Mesodermal cell (in vitro differentiated cells): ENCODE data around the gene EFNA5.

Source experiments
- H3K27ac ChIP-seq: 2 replicates; pipeline ENCODE4 v1.7.0; 2013; ENCODE audit warnings: mild to moderate bottlenecking, low read depth, low read length, moderate library complexity; ENCODE audit not compliant: severe bottlenecking
- H3K36me3 ChIP-seq: 2 replicates; pipeline ENCODE4 v1.7.1; 2013; ENCODE audit warnings: mild to moderate bottlenecking, low read length, moderate library complexity; ENCODE audit not compliant: control insufficient read depth, insufficient read depth
- H3K4me1 ChIP-seq: one replicate; pipeline ENCODE4 v1.7.1; 2013; ENCODE audit warnings: mild to moderate bottlenecking, low read length; ENCODE audit not compliant: insufficient read depth, control insufficient read depth, poor library complexity, severe bottlenecking
- H3K4me3 ChIP-seq: 2 replicates; pipeline ENCODE4 v1.7.0; 2013; ENCODE audit warnings: low read length, control low read depth, mild to moderate bottlenecking; ENCODE audit not compliant: insufficient read depth, poor library complexity, severe bottlenecking; ENCODE audit errors: extremely low read depth
- H3K9me3 ChIP-seq: 2 replicates; pipeline ENCODE4 v1.7.1; 2013; ENCODE audit warnings: mild to moderate bottlenecking, low read length, moderate library complexity; ENCODE audit not compliant: control insufficient read depth
- WGBS, 2 experiments: methylation state at CpG; one replicate each; pipeline ENCODE4 v1.1.5; 2013; ENCODE audit warnings: missing lambda C conversion rate in 2 of 2; ENCODE audit not compliant: insufficient coverage in 2 of 2; 5-methylcytosine and 5-hydroxymethylcytosine counted together

The EFNA5 gene

GRCh38 chr5:107384256-107384655 lies 286.5 kb downstream of the EFNA5 start:
- H3K36me3 ChIP-seq = no peaks in the 10 kb centered on the region
- no peak overlapping the region for H3K27ac ChIP-seq
- H3K4me3 ChIP-seq = no peak overlapping the region
- peaks cover 20% of the 10 kb centered on the region for H3K4me1 ChIP-seq
- WGBS, 2 experiments = 89 to 98% methylated on average over 2 to 4 of the region's 4 CpGs
- H3K9me3 ChIP-seq = no peaks in the 10 kb centered on the region

DNA sequence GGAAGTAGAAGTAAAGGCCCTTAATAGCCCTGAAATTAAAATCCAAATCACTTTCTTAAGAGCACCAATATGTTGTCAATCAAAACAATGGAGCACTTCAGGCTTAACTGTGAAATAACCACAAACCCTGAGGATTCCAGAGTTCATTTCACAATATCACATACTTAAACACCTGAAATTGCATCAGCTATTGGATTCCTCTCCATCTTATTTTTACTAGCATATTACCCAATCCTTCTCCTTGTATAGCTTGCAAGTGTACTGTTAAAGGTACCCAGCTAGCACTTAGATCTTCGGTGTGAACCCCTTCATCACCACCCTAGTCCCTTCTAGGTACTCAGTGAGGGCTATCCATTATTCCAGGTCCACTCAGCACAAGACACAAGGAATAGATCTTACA lies 287.3 kb downstream of the EFNA5 start:
- 100% methylated on average over 1 of the region's 1 CpG; no CpG with 5 or more reads in 1 of the 2 experiments for WGBS, 2 experiments
- Histone ChIP-seq H3K4me1 (peaks cover 12% of the 10 kb centered on the region), H3K36me3 (no peaks in the 10 kb centered on the region), H3K9me3 (no peaks in the 10 kb centered on the region), H3K27ac (no peak overlapping the region), H3K4me3 (no peak overlapping the region)

DNA sequence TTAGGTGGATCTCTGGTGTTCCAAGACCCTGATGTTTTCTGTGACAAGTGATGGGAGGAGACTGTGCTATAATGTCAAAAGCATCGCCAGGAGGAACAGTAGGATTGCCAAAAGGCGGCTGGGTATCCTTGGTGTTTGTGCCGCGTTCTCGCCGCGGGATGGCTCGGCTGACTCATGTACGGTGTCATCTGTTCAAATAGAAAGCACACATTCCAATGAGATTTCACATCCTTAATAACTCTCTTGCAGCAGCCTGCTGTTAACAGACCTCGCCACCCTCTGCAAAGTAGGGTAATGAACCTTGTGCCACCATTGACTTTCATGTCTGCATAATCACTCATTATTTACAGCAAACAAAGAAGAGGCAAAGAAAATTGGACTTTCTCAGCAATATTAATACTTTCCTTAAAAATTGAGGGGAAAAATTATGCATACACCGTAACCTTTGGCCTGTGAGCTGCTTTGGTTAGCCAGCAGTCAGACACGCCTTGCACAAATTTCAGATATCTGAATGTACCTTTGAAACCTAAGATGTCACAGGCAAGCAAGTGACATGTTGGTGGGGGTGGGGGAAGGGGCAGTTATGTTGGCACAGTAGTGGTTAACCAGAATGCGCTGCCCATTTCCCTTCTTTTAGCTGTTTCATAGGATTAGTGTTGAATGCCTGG lies 289.4 kb downstream of the EFNA5 start:
- H3K27ac ChIP-seq = no peak overlapping the region
- no peak overlapping the region for H3K4me3 ChIP-seq

GRCh38 chr5:107380654-107381053 lies 290.1 kb downstream of the EFNA5 start:
- no peak overlapping the region for H3K27ac ChIP-seq
- WGBS, 2 experiments = 93 to 94% methylated on average over 3 to 5 of the region's 10 CpGs
- no peaks in the 10 kb centered on the region for H3K36me3 ChIP-seq
- H3K9me3 ChIP-seq = no peaks in the 10 kb centered on the region
- H3K4me1 ChIP-seq = peaks cover 13% of the 10 kb centered on the region
- H3K4me3 ChIP-seq = no peak overlapping the region

More for the DNA sequence above, 289.4 kb downstream of the EFNA5 start:
- 90% methylated on average over 11 to 12 of the region's 13 CpGs for WGBS, 2 experiments
- H3K9me3 ChIP-seq = no peaks in the 10 kb centered on the region
- no peaks in the 10 kb centered on the region for H3K36me3 ChIP-seq
- peaks cover 13% of the 10 kb centered on the region for H3K4me1 ChIP-seq

GRCh38 chr5:107378218-107378899 lies 292.4 kb downstream of the EFNA5 start:
- Histone ChIP-seq H3K27ac (no peak overlapping the region), H3K36me3 (no peaks in the 10 kb centered on the region), H3K9me3 (no peaks in the 10 kb centered on the region), H3K4me1 (peaks cover 13% of the 10 kb centered on the region), H3K4me3 (no peak overlapping the region)
- WGBS, 2 experiments = no CpG with 5 or more reads among the region's 2 CpGs

DNA sequence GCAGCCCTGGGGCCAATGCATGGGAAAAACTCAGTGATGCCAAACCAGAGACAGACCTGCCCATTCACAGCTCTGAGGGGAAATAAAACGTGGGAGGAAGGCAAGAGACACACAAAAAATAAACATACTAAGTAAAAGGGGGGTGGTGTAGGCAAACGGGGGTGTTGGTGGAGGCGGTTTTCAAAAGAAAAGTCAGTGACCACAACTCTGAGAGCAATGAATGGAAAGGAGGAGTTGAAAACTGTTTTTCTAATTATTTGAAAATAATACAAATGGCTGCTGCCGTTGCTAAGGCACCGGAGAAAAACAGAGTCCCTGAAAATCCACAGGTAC lies 293.5 kb downstream of the EFNA5 start:
- Histone ChIP-seq H3K27ac (no peak overlapping the region), H3K9me3 (no peaks in the 10 kb centered on the region), H3K4me1 (peaks cover 13% of the 10 kb centered on the region), H3K4me3 (no peak overlapping the region), H3K36me3 (no peaks in the 10 kb centered on the region)
- WGBS, 2 experiments = 95% methylated on average over 4 of the region's 5 CpGs; no CpG with 5 or more reads in 1 of the 2 experiments

- no peaks in the 10 kb centered on the region for H3K9me3 ChIP-seq
- no peak overlapping the region for H3K4me3 ChIP-seq
- WGBS, 2 experiments = 94% methylated on average over 6 to 8 of the region's 11 CpGs
- H3K27ac ChIP-seq = peak overlapping the region; percentile 64
- H3K36me3 ChIP-seq = no peaks in the 10 kb centered on the region
- H3K4me1 ChIP-seq = peaks cover 12% of the 10 kb centered on the region
Observed at GRCh38 chr5:107376546-107377276, 294.0 kb downstream of the EFNA5 start.

DNA sequence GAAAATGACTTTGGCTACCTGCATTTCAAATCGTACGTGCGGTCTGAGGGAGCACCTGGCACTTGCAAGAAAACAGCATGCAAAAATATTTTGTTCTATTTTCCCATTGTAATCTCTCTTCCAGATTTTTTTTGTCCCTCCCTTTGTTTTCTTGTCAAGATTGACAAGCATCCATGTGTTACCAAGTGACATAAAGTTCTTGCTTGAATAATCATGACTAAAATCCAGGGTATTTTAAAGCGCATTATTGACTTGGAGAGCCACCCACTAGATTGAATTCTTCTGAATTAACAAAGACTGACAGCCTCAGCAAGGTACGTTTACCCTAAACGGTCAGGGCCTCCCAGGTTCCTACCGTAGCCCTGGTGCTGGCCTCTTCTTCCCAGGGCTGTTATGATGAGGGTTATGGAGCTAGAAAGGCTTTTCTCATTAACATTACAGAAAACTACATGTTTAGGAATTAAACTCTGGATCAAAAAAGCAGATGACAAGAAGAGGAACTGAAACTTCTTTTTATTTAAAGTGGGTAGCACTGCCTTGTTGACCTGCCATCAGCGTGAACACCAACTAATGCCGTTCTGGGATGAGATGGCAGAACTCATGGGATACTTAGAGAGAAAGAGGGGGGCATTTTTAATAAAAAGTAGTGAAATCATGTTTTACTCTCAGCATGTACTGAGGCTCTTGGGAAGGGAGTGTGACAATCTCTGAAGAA lies 297.0 kb downstream of the EFNA5 start:
- 90 to 96% methylated on average over 3 to 6 of the region's 9 CpGs for WGBS, 2 experiments
- H3K27ac ChIP-seq = no peak overlapping the region

DNA sequence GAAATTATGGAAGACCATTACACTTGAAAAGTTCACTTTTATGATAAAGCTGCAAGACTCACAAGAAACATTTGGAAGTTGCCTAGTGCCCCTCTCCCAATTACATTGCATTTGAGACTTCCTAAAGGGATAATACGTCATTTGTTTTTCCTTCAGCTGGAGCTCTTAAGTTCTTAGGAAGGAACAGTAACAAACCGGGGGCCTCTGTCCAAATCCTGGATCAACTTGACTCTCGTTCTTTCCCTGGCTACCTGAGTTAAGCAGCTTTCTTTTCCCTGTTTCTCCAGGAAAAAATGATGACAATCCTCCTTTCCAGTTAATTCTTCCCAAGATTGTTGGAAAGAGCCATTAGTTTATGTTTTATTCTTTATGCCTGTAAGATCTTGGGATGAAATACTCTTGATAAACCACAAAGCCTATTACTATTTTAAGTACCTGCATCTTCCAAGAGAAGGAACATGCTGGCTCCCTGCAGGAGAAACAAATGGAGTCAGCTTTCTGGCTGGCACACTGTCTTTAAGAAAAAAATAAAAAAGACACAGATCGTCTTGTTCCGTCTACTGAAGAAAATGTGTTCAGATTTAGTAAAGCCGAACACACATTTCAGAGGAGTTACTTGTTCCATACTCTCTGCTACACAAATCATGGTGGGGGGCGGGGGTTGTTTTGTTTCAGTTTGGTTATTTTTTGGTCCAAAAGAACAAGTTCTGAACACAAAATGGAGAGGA lies 297.9 kb downstream of the EFNA5 start:
- Histone ChIP-seq H3K36me3 (no peaks in the 10 kb centered on the region), H3K27ac (no peak overlapping the region), H3K9me3 (no peaks in the 10 kb centered on the region), H3K4me3 (no peak overlapping the region), H3K4me1 (peaks cover 3% of the 10 kb centered on the region)
- 85 to 95% methylated on average over 5 to 6 of the region's 7 CpGs for WGBS, 2 experiments

More for the DNA sequence above, 297.0 kb downstream of the EFNA5 start:
- H3K4me3 ChIP-seq = no peak overlapping the region
- no peaks in the 10 kb centered on the region for H3K9me3 ChIP-seq
- peaks cover 3% of the 10 kb centered on the region for H3K4me1 ChIP-seq
- no peaks in the 10 kb centered on the region for H3K36me3 ChIP-seq

- Histone ChIP-seq H3K9me3 (no peaks in the 10 kb centered on the region), H3K4me1 (peaks cover 5% of the 10 kb centered on the region), H3K4me3 (no peak overlapping the region), H3K36me3 (no peaks in the 10 kb centered on the region), H3K27ac (no peak overlapping the region)
- WGBS, 2 experiments = 91 to 97% methylated on average over 3 to 5 of the region's 6 CpGs
Observed at GRCh38 chr5:107370396-107370968, 300.3 kb downstream of the EFNA5 start.
